Adrenal gland (tissue), 12 donors: Measurements from ENCODE around the gene STX8. TPM values are rescaled to one million over a fixed set of nuclear protein-coding genes. Genes with fewer than 3 reads are reported as not detected.

Experiments used
- DNase-seq, 7 donors: peaks; one replicate each; pipeline ENCODE4 v3.0.0-alpha.2; 2019 to 2020
- H3K27ac ChIP-seq, 5 donors: fragments of 200-600 bp; sonication (generic) in 4 of 5; 1 replicate in 3 of 5; 2 replicates in 2 of 5; pipeline versions ENCODE4 v1.5.1 to v1.8.0; 2016 to 2020; ENCODE audit warnings: mild to moderate bottlenecking in 1 of 5
- H3K27me3 ChIP-seq: fragments of 200-600 bp; 2 replicates; pipeline ENCODE4 v1.8.0; 2021
- H3K36me3 ChIP-seq, 2 donors: fragments of 200-600 bp; replicated peaks in 1 of 2; 1 replicate in 1 of 2; 2 replicates in 1 of 2; pipeline versions ENCODE4 v1.5.1 to v1.8.0; 2018 to 2022
- H3K4me1 ChIP-seq, 2 donors: fragments of 200-600 bp; replicated peaks in 1 of 2; 1 replicate in 1 of 2; 2 replicates in 1 of 2; pipeline versions ENCODE4 v1.5.1 to v1.8.0; 2018 to 2021
- H3K4me3 ChIP-seq, 4 donors: fragments of 200-600 bp; sonication (generic) in 3 of 4; one replicate each; pipeline ENCODE4 v1.5.1; 2016 to 2018
- H3K9me3 ChIP-seq, 3 donors: fragments of 200-600 bp; sonication (generic) in 1 of 3; replicated peaks in 1 of 3; 1 replicate in 2 of 3; 2 replicates in 1 of 3; pipeline versions ENCODE4 v1.5.1 to v1.8.0; 2016 to 2021
- CTCF ChIP-seq, 6 experiments: fragments of 450-650 bp in 4 of 6; fragments of 200-600 bp in 2 of 6; sonication (generic) in 1 of 6; IDR thresholded peaks; 1 replicate in 5 of 6; 2 replicates in 1 of 6; pipeline versions ENCODE4 v1.5.1 to v1.8.0; 2016 to 2021; ENCODE audit warnings: antibody characterized with exemption in 6 of 6, mild to moderate bottlenecking in 2 of 6, moderate library complexity in 1 of 6
- POLR2A ChIP-seq, 2 donors: fragments of 450-650 bp; IDR thresholded peaks; one replicate each; pipeline ENCODE4 v1.6.1; 2017; ENCODE audit warnings: antibody characterized with exemption in 2 of 2, mild to moderate bottlenecking in 2 of 2, moderate library complexity in 1 of 2
- WGBS, 4 donors: extraction: QIAGEN DNeasy Blood & Tissue Kit in 2 of 4; methylation state at CpG; one replicate each; pipeline versions ENCODE4 v1.1.5 to v1.1.7; 2013 to 2017; 5-methylcytosine and 5-hydroxymethylcytosine counted together
- intact Hi-C, 2 donors: fragments of 100-400 bp; cut with DNase I; formaldehyde crosslinking; loops; one replicate each; pipeline versions ENCODE4 v1.14.1 to v1.15.0; 2022 to 2023
- polyA plus RNA-seq, 3 donors: library from polyadenylated mRNA; stranded (reverse); fragments of 200-250 nt in 2 of 3; fragments of 350-450 nt in 1 of 3; fragmentation: Illumina TruSeq in 1 of 3; extraction: RNeasy Lipid Tissue Mini Kit (QIAGEN cat#74804) in 1 of 3; gene quantifications; one replicate each; pipeline ENCODE4 v1.2.3, GENCODE V29; 2013 to 2014
- total RNA-seq, 9 donors: library from RNA; depleted of rRNA in 4 of 9; stranded (reverse); fragments of >200 nt in 4 of 9; fragments of 120-200 nt in 1 of 9; fragmentation: NEBNext Ultra II Directional in 1 of 9; extraction: Animal tissue kit (Norgen Biotek cat#: 25700) in 1 of 9; gene quantifications; one replicate each; pipeline versions ENCODE4 v1.1.0 to v1.2.4, GENCODE V29; 2013 to 2023
- donor health status: healthy with polysubstance abuse.
- donor health status: Bipolar disorder and iron deficiency.
- donor health status: DM: yes; HTN: yes; CAD: no.
- donor health status: DM: no; HTN: no; CAD: no.
- donor health status: DM: no; HTN: no; CAD: no.
- donor health status: DM: yes; HTN: yes; CAD: no.

The STX8 gene
- total and polyA plus RNA-seq, 12 donors = 21.9 to 94.1 (median 72.3) TPM

GRCh38 chr17:9330141-9330540 lies 245.5 kb downstream of the STX8 start:
- no peak for TF ChIP-seq POLR2A (IDR thresholded peaks at IDR 0.05)
- no peak for TF ChIP-seq CTCF (IDR thresholded peaks at IDR 0.05)
- intact Hi-C loops = no loop called here
- no peaks in the 10 kb centered on the region for H3K27me3 ChIP-seq
- no peak overlapping the region for H3K27ac ChIP-seq
- no peak overlapping the region for H3K4me3 ChIP-seq
- 87 to 98% (median 91%) methylated on average over 5 of the region's 5 CpGs for WGBS, 4 donors
- DNase-seq = no peak
- H3K4me1 ChIP-seq = no peaks in the 10 kb centered on the region
- H3K36me3 ChIP-seq = no peaks in the 10 kb centered on the region
- no peaks in the 10 kb centered on the region for H3K9me3 ChIP-seq

- H3K9me3 ChIP-seq = no peaks in the 10 kb centered on the region
- intact Hi-C loops = no loop called here
- WGBS, 4 donors = 84 to 93% (median 92%) methylated on average over 9 of the region's 9 CpGs
- TF ChIP-seq POLR2A (IDR thresholded peaks at IDR 0.05) (no peak), CTCF (IDR thresholded peaks at IDR 0.05) (no peak)
- no peaks in the 10 kb centered on the region for H3K36me3 ChIP-seq
- H3K27me3 ChIP-seq = no peaks in the 10 kb centered on the region
- H3K4me3 ChIP-seq = no peak overlapping the region
- no peak for DNase-seq
- H3K4me1 ChIP-seq = no peaks in the 10 kb centered on the region
- H3K27ac ChIP-seq = no peak overlapping the region
Measured at GRCh38 chr17:9329251-9329921, 246.2 kb downstream of the STX8 start.

- H3K4me3 ChIP-seq = no peak overlapping the region
- TF ChIP-seq POLR2A (IDR thresholded peaks at IDR 0.05) = no peak
- TF ChIP-seq CTCF (IDR thresholded peaks at IDR 0.05) = no peak
- no peaks in the 10 kb centered on the region for H3K4me1 ChIP-seq
- intact Hi-C loops = no loop called here
- no peaks in the 10 kb centered on the region for H3K36me3 ChIP-seq
- no peaks in the 10 kb centered on the region for H3K27me3 ChIP-seq
- WGBS, 4 donors = 96 to 100% (median 98%) methylated on average over 4 of the region's 4 CpGs
- H3K27ac ChIP-seq = no peak overlapping the region
- no peaks in the 10 kb centered on the region for H3K9me3 ChIP-seq
- no peak for DNase-seq
Measured at GRCh38 chr17:9324864-9325263, 250.8 kb downstream of the STX8 start.

GRCh38 chr17:9322326-9322725 lies 253.3 kb downstream of the STX8 start:
- 73 to 84% (median 78%) methylated on average over 2 of the region's 2 CpGs for WGBS, 4 donors
- H3K27ac ChIP-seq = no peak overlapping the region
- intact Hi-C loops = no loop called here
- TF ChIP-seq CTCF (IDR thresholded peaks at IDR 0.05) = no peak
- TF ChIP-seq POLR2A (IDR thresholded peaks at IDR 0.05) = no peak
- DNase-seq = no peak
- no peaks in the 10 kb centered on the region for H3K27me3 ChIP-seq
- no peaks in the 10 kb centered on the region for H3K9me3 ChIP-seq
- H3K4me1 ChIP-seq = no peaks in the 10 kb centered on the region
- no peaks in the 10 kb centered on the region for H3K36me3 ChIP-seq
- H3K4me3 ChIP-seq = no peak overlapping the region
